H1 (cell line): ENCODE data around the gene C1RL. TPM values are rescaled to one million over a fixed set of nuclear protein-coding genes. Genes with fewer than 3 reads are reported as not detected.

Experiments
- CTCF ChIA-PET: fragments of 300-600 bp; sonication (Branson Sonifier 250); formaldehyde crosslinking; loops from one replicate; lab custom pipeline; 2021; ENCODE audit not compliant: partially characterized antibody; lab: Charles Lee
- POLR2A ChIA-PET: fragments of 300-600 bp; sonication (Branson Sonifier 250); formaldehyde crosslinking; loops from one replicate; lab custom pipeline; 2021; ENCODE audit warnings: inconsistent platforms; ENCODE audit not compliant: partially characterized antibody; lab: Charles Lee
- DNase-seq, 2 experiments: peaks; one replicate each; pipeline versions ENCODE4 v3.0.0 to v3.0.0-alpha.2; 2010 to 2022; ENCODE audit warnings: low spot score in 2 of 2, low read depth in 1 of 2, mixed read lengths in 1 of 2
- FAIRE-seq: peaks from 2 replicates; lab custom pipeline; 2011; peaks lifted over from hg19 to GRCh38; lab: Jason Lieb, UNC
- H2AFZ ChIP-seq: 2 replicates; pipeline ENCODE4 v1.8.1; 2012; ENCODE audit warnings: low read length, inconsistent platforms
- H2AK5ac ChIP-seq: 2 replicates; pipeline ENCODE4 v1.6.1; 2013; ENCODE audit warnings: low read depth, low read length
- H2BK120ac ChIP-seq: replicated peaks from 2 replicates; pipeline ENCODE3; 2013; ENCODE audit warnings: low read depth, low read length, inconsistent platforms
- H2BK12ac ChIP-seq: 2 replicates; pipeline ENCODE4 v1.6.1; 2013; ENCODE audit warnings: low read depth, low read length
- H2BK15ac ChIP-seq: 2 replicates; pipeline ENCODE4 v1.6.1; 2013; ENCODE audit warnings: low read length
- H2BK20ac ChIP-seq: 2 replicates; pipeline ENCODE4 v1.6.1; 2013; ENCODE audit warnings: low read length
- H2BK5ac ChIP-seq: 2 replicates; pipeline ENCODE4 v1.6.1; 2013; ENCODE audit warnings: low read depth, low read length
- H3K14ac ChIP-seq: 2 replicates; pipeline ENCODE4 v1.6.1; 2013; ENCODE audit warnings: inconsistent platforms; ENCODE audit not compliant: insufficient read length
- H3K18ac ChIP-seq: 2 replicates; pipeline ENCODE4 v1.6.1; 2013; ENCODE audit warnings: low read length; ENCODE audit errors: extremely low read depth
- H3K23ac ChIP-seq: 2 replicates; pipeline ENCODE4 v1.6.1; 2013; ENCODE audit warnings: inconsistent platforms; ENCODE audit not compliant: insufficient read length
- H3K23me2 ChIP-seq: 2 replicates; pipeline ENCODE4 v1.6.1; 2013; ENCODE audit warnings: low read depth, low read length
- H3K27ac ChIP-seq: 2 replicates; pipeline ENCODE4 v1.6.1; 2011; ENCODE audit warnings: low read depth, low read length, inconsistent platforms
- H3K27me3 ChIP-seq, 4 experiments: replicated peaks in 1 of 4; 1 replicate in 1 of 4; 2 replicates in 3 of 4; pipeline versions ENCODE4 v1.6.1 to v1.8.1; 2011 to 2013; ENCODE audit warnings: low read length in 3 of 4, mild to moderate bottlenecking in 3 of 4, inconsistent platforms in 2 of 4, mixed read lengths in 2 of 4, moderate library complexity in 1 of 4; ENCODE audit not compliant: control insufficient read depth in 3 of 4, insufficient read depth in 3 of 4; ENCODE audit errors: extremely low read depth in 1 of 4
- H3K36me3 ChIP-seq, 4 experiments: 2 replicates each; pipeline versions ENCODE4 v1.6.1 to v1.8.1; 2011 to 2013; ENCODE audit warnings: mild to moderate bottlenecking in 4 of 4, low read length in 3 of 4, moderate library complexity in 2 of 4, control low read depth in 1 of 4, inconsistent platforms in 1 of 4; ENCODE audit not compliant: insufficient read depth in 4 of 4, control insufficient read depth in 2 of 4
- H3K4ac ChIP-seq: replicated peaks from 2 replicates; pipeline ENCODE3; 2013; ENCODE audit warnings: low read length, low read depth, mixed read lengths, inconsistent platforms; ENCODE audit not compliant: insufficient read length
- H3K4me1 ChIP-seq, 4 experiments: replicated peaks in 1 of 4; 1 replicate in 1 of 4; 2 replicates in 3 of 4; pipeline versions ENCODE4 v1.6.1 to v1.8.1; 2011 to 2013; ENCODE audit warnings: low read length in 3 of 4, inconsistent platforms in 2 of 4, mixed read lengths in 1 of 4; ENCODE audit not compliant: insufficient read depth in 4 of 4, control insufficient read depth in 3 of 4
- H3K4me2 ChIP-seq, 2 experiments: 2 replicates each; pipeline versions ENCODE4 v1.6.1 to v1.8.1; 2011 to 2013; ENCODE audit warnings: low read depth in 2 of 2, low read length in 2 of 2, control low read depth in 1 of 2, inconsistent platforms in 1 of 2, mild to moderate bottlenecking in 1 of 2; ENCODE audit not compliant: insufficient read depth in 1 of 2
- H3K4me3 ChIP-seq, 4 experiments: fragments of 200-600, 300-600 bp in 1 of 4; sonication (generic), shearing (Covaris generic), sonication (Bioruptor Twin) in 1 of 4; 2 replicates each; pipeline versions ENCODE4 v1.5.1 to v1.8.1; 2011 to 2016; ENCODE audit warnings: low read length in 4 of 4, low read depth in 3 of 4, control low read depth in 2 of 4, inconsistent platforms in 2 of 4, mild to moderate bottlenecking in 2 of 4, mixed read lengths in 1 of 4, moderate library complexity in 1 of 4; ENCODE audit not compliant: insufficient read depth in 2 of 4; ENCODE audit errors: extremely low read depth in 1 of 4
- H3K56ac ChIP-seq: replicated peaks from 2 replicates; pipeline ENCODE3; 2013; ENCODE audit warnings: low read depth, mild to moderate bottlenecking, mixed read lengths, low read length, inconsistent platforms; ENCODE audit not compliant: insufficient read length
- H3K79me1 ChIP-seq: 2 replicates; pipeline ENCODE4 v1.6.1; 2013; ENCODE audit warnings: low read depth, low read length, control low read depth
- H3K79me2 ChIP-seq, 2 experiments: 2 replicates each; pipeline versions ENCODE4 v1.6.1 to v1.8.1; 2012 to 2013; ENCODE audit warnings: low read length in 2 of 2, mild to moderate bottlenecking in 2 of 2, inconsistent platforms in 1 of 2; ENCODE audit not compliant: insufficient read depth in 2 of 2, control insufficient read depth in 1 of 2
- H3K9ac ChIP-seq, 4 experiments: replicated peaks in 1 of 4; 1 replicate in 1 of 4; 2 replicates in 3 of 4; pipeline versions ENCODE4 v1.6.1 to v1.8.1; 2011 to 2013; ENCODE audit warnings: low read depth in 3 of 4, low read length in 3 of 4, control low read depth in 2 of 4, mild to moderate bottlenecking in 2 of 4, moderate library complexity in 2 of 4, inconsistent platforms in 1 of 4; ENCODE audit errors: extremely low read depth in 1 of 4
- H3K9me3 ChIP-seq, 2 experiments: 2 replicates each; pipeline versions ENCODE4 v1.6.1 to v1.8.1; 2012 to 2013; ENCODE audit warnings: mild to moderate bottlenecking in 2 of 2, moderate library complexity in 2 of 2, control low read depth in 1 of 2, inconsistent platforms in 1 of 2, low read depth in 1 of 2, low read length in 1 of 2, mixed read lengths in 1 of 2; ENCODE audit not compliant: insufficient read depth in 2 of 2
- H4K20me1 ChIP-seq, 2 experiments: replicated peaks in 1 of 2; 2 replicates each; pipeline versions ENCODE3 to v1.8.1; 2011 to 2013; ENCODE audit warnings: inconsistent platforms in 2 of 2, low read length in 2 of 2, mild to moderate bottlenecking in 1 of 2; ENCODE audit not compliant: insufficient read depth in 2 of 2, control insufficient read depth in 1 of 2
- H4K5ac ChIP-seq: 2 replicates; pipeline ENCODE4 v1.6.1; 2013; ENCODE audit warnings: low read length, low read depth, mixed read lengths, inconsistent platforms; ENCODE audit not compliant: insufficient read length
- H4K8ac ChIP-seq: 2 replicates; pipeline ENCODE4 v1.8.0; 2013; ENCODE audit warnings: mild to moderate bottlenecking, moderate library complexity, low read length, inconsistent platforms; ENCODE audit not compliant: insufficient read depth; ENCODE audit errors: extremely low read depth
- H4K91ac ChIP-seq: replicated peaks from 2 replicates; pipeline ENCODE3; 2013; ENCODE audit warnings: low read length, mixed read lengths, inconsistent platforms; ENCODE audit not compliant: insufficient read length
- CTBP2 ChIP-seq: IDR thresholded peaks from 2 replicates; pipeline ENCODE4 v1.7.0; 2011; ENCODE audit warnings: borderline replicate concordance, mild to moderate bottlenecking, moderate library complexity, mixed read lengths, low read length; ENCODE audit not compliant: insufficient read depth, insufficient read length
- KDM5A ChIP-seq: fragments of 200-600 bp; IDR thresholded peaks from 2 replicates; pipeline ENCODE4 v1.7.1; 2012; ENCODE audit warnings: mild to moderate bottlenecking, low read length, inconsistent platforms, mixed read lengths
- NANOG ChIP-seq: IDR thresholded peaks from 2 replicates; pipeline ENCODE4 v1.6.1; 2011; ENCODE audit warnings: low read length, low read depth, mild to moderate bottlenecking, inconsistent platforms; ENCODE audit not compliant: insufficient read depth, poor library complexity, severe bottlenecking
- RXRA ChIP-seq: IDR thresholded peaks from 2 replicates; pipeline ENCODE4 v1.6.1; 2011; ENCODE audit warnings: low read depth, mild to moderate bottlenecking, low read length, moderate library complexity; ENCODE audit not compliant: insufficient read depth
- TCF12 ChIP-seq: IDR thresholded peaks from 2 replicates; pipeline ENCODE4 v1.6.1; 2011; ENCODE audit warnings: low read depth, mild to moderate bottlenecking, low read length
- YY1 ChIP-seq: IDR thresholded peaks from 2 replicates; pipeline ENCODE4 v1.6.1; 2011; ENCODE audit warnings: low read depth, mild to moderate bottlenecking, low read length
- WGBS, 2 experiments: shearing (Covaris generic) in 1 of 2; methylation state at CpG; one replicate each; pipeline versions ENCODE4 v1.1.6 to v1.1.7; 2013 to 2015; ENCODE audit warnings: low lambda C conversion rate in 2 of 2, mixed read lengths in 2 of 2, inconsistent platforms in 1 of 2, low coverage in 1 of 2, missing lambda C conversion rate in 1 of 2; ENCODE audit not compliant: insufficient replicate concordance in 2 of 2, insufficient coverage in 1 of 2, insufficient read length in 1 of 2; ENCODE audit errors: extremely low coverage in 1 of 2, missing lambda C conversion rate in 1 of 2; 5-methylcytosine and 5-hydroxymethylcytosine counted together
- polyA plus RNA-seq, 7 experiments: library from polyadenylated mRNA; depleted of rRNA in 3 of 7; stranded (reverse) in 5 of 7; unstranded in 2 of 7; fragments of >200 nt in 5 of 7; fragments of 200-250 nt in 2 of 7; gene quantifications; 1 replicate in 5 of 7; 2 replicates in 1 of 7; 4 replicates in 1 of 7; pipeline versions ENCODE4 v1.2.1 to v1.2.3, GENCODE V29; 2011 to 2013; ENCODE audit warnings: missing spikeins in 2 of 7, mixed read lengths in 2 of 7
- total RNA-seq: library from RNA; stranded (reverse); fragmentation: NEBNext Ultra II Directional; extraction: Animal tissue kit (Norgen Biotek cat#: 25700); gene quantifications from 2 replicates; pipeline ENCODE4 v1.2.1, GENCODE V29; 2021

Gene C1RL
- total and polyA plus RNA-seq, 2 of the 8 experiments (the other 6 are each of a cell fraction or from before 2014, with no cell fraction given): 11.4 to 15.5 TPM

GRCh38 chr12:7068994-7069346, 40.0 kb downstream of the C1RL start:
- WGBS, 2 experiments: 90% methylated on average over 2 of the region's 2 CpGs; no CpG with 5 or more reads in 1 of the 2 experiments
- Histone ChIP-seq H3K4me3 (no peak overlapping the region), H3K27ac (no peak overlapping the region), H2BK12ac (no peak overlapping the region), H3K23me2 (no peaks in the 10 kb centered on the region), H3K4me2 (no peak overlapping the region), H3K79me1 (no peaks in the 10 kb centered on the region), H2BK20ac (no peak overlapping the region), H3K18ac (no peak overlapping the region), H2AFZ (no peak overlapping the region), H4K20me1 (no peaks in the 10 kb centered on the region), H3K23ac (no peak overlapping the region), H2AK5ac (no peak overlapping the region), H3K9me3 (no peaks in the 10 kb centered on the region; a peak in 1 of 4 replicates), H3K4me1 (no peaks in the 10 kb centered on the region), H2BK5ac (no peak overlapping the region), H3K4ac (no peak overlapping the region), H3K9ac (no peak overlapping the region), H2BK15ac (no peak overlapping the region), H4K8ac (no peak overlapping the region), H4K5ac (no peak overlapping the region), H3K79me2 (no peaks in the 10 kb centered on the region), H4K91ac (no peak overlapping the region), H2BK120ac (no peak overlapping the region), H3K36me3 (no peaks in the 10 kb centered on the region), H3K14ac (no peak overlapping the region), H3K56ac (no peak overlapping the region), H3K27me3 (no peaks in the 10 kb centered on the region)
- no peak for DNase-seq
- TF ChIP-seq KDM5A (no peak), TCF12 (no peak), CTBP2 (no peak), NANOG (no peak), RXRA (no peak), YY1 (no peak)
- POLR2A ChIA-PET: interaction anchor here (0.6 to 2.8 kb wide), 6 partner anchors 9 to 125 kb away, joined by 3 to 11 read pairs (median 4); partner anchors contain the start of genes C12orf57, C1S and RNU7-1
- CTCF ChIA-PET: interaction anchor here (0.6 to 3.4 kb wide), 8 partner anchors 9 to 645 kb away, joined by 3 to 12 read pairs (median 3); partner anchors contain the start of gene C1S
- FAIRE-seq: no peak
